ENCODE results near the gene DYNLT4.
"Not testable (repeated sequence)": the region's sequence is repeated elsewhere in the genome, so short reads cannot be mapped to it uniquely, and the experiment has no call there.

DYNLT4 gene

GRCh38 chr1:44828003-44828651, 21.0 kb upstream of the DYNLT4 start:
- DNase-seq (ENCODE audit: extremely low spot score) = no peak
- TF ChIP-seq CTBP1 (IDR thresholded peaks at IDR 0.05; ENCODE audit: borderline replicate concordance) (no peak), FOXK2 (IDR thresholded peaks at IDR 0.05) (no peak), PKNOX1 (IDR thresholded peaks at IDR 0.05) (no peak), SUZ12 (IDR thresholded peaks at IDR 0.05) (no peak), ELF4 (IDR thresholded peaks at IDR 0.05) (no peak), TARDBP (IDR thresholded peaks at IDR 0.05) (no peak), NFRKB (IDR thresholded peaks at IDR 0.05) (no peak), LEF1 (IDR thresholded peaks at IDR 0.05; ENCODE audit: borderline replicate concordance) (no peak), FOXM1 (IDR thresholded peaks at IDR 0.05; ENCODE audit: borderline replicate concordance) (no peak), FOXA1 (IDR thresholded peaks at IDR 0.05) (no peak), ZNF384 (IDR thresholded peaks at IDR 0.05) (no peak), SP1 (IDR thresholded peaks at IDR 0.05) (no peak)
- ChIA-PET CTCF (interaction anchor here (1.5 kb wide), 1 partner anchor 35 kb away, joined by 5 read pairs; no protein-coding TSS in a partner anchor), POLR2A (interaction anchor here (1.4 to 5.1 kb wide), 3 partner anchors 8 to 475 kb away, joined by 3 to 34 read pairs (median 6); partner anchors contain the start of gene PLK3)

GRCh38 chr1:44827197-44828002, 20.2 kb upstream of the DYNLT4 start:
- CTCF ChIA-PET = interaction anchor here (1.5 kb wide), 1 partner anchor 34 kb away, joined by 5 read pairs; no protein-coding TSS in a partner anchor
- no peak for DNase-seq (ENCODE audit: extremely low spot score)
- POLR2A ChIA-PET = interaction anchor here (0.7 to 1.8 kb wide), 3 partner anchors 27 to 476 kb away, joined by 3 to 6 read pairs (median 4); partner anchors contain the start of gene PLK3
- TF ChIP-seq TARDBP (IDR thresholded peaks at IDR 0.05) (no peak), ARNT (IDR thresholded peaks at IDR 0.05) (no peak), LEF1 (IDR thresholded peaks at IDR 0.05; ENCODE audit: borderline replicate concordance) (no peak), NFRKB (IDR thresholded peaks at IDR 0.05) (no peak), PKNOX1 (IDR thresholded peaks at IDR 0.05) (no peak), L3MBTL2 (conservative IDR thresholded peaks at IDR 0.05) (no peak), BHLHE40 (IDR thresholded peaks at IDR 0.05; ENCODE audit: borderline replicate concordance) (no peak), ELF4 (IDR thresholded peaks at IDR 0.05) (no peak), FOXK2 (IDR thresholded peaks at IDR 0.05) (no peak), SP1 (IDR thresholded peaks at IDR 0.05) (no peak), SUZ12 (IDR thresholded peaks at IDR 0.05) (no peak), FOXA1 (IDR thresholded peaks at IDR 0.05) (no peak), CTBP1 (IDR thresholded peaks at IDR 0.05; ENCODE audit: borderline replicate concordance) (no peak), ZNF384 (IDR thresholded peaks at IDR 0.05) (no peak)

DNA sequence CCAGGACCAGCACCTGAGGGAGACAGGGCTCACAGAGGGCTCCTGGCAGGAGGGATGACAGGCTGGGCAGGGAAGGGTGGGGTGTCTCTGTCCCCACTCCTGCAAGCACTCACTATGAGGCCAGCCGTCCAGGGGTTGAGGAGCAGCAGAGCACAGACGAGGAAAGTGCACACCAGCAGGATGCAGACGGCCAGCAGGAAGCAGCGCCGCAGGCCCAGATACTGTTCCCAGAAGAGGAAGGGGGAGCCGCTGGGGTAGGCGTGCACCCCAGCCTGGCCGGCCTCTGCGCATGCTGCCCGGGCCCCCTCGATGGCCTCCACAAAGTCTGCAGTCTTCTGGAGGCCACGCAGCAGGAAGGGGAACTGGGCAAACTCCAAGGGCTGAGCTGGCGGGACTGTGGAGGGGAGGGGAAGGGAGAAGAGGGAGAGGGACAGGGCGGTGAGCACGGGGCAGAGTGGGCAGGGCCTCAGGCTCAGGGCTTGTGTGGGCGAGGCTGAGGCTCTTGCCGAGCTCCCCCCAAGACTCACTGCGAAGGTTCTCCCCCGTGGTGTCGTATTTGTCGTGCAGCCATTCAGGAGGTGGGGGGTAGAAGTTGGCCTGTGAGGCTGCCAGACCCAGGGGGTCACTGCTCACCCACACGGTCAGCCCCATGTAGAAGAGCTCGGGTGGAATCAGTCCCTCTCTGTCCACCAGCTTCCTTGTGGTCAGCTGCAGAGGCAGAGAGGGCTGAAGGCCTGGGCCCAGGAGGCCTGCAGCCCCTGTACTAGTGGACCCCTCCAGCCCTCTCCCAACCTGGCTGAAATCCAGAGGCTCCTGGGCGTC, 19.4 kb upstream of the DYNLT4 start:
- POLR2A ChIA-PET = interaction anchor here (0.6 to 1.8 kb wide), 4 partner anchors 17 to 477 kb away, joined by 3 to 6 read pairs (median 4); partner anchors contain the start of genes PLK3 and PTCH2
- CTCF ChIA-PET = interaction anchor here (1.5 kb wide), 1 partner anchor 33 kb away, joined by 5 read pairs; no protein-coding TSS in a partner anchor
- no peak for TF ChIP-seq CTBP1 (IDR thresholded peaks at IDR 0.05; ENCODE audit: borderline replicate concordance)
- TF ChIP-seq ZNF384 (IDR thresholded peaks at IDR 0.05) = no peak
- no peak for TF ChIP-seq ELF4 (IDR thresholded peaks at IDR 0.05)
- no peak for TF ChIP-seq FOXK2 (IDR thresholded peaks at IDR 0.05)
- TF ChIP-seq ARNT (IDR thresholded peaks at IDR 0.05) = no peak
- no peak for TF ChIP-seq L3MBTL2 (conservative IDR thresholded peaks at IDR 0.05)
- TF ChIP-seq FOXA1 (IDR thresholded peaks at IDR 0.05) = no peak
- TF ChIP-seq PKNOX1 (IDR thresholded peaks at IDR 0.05) = no peak
- TF ChIP-seq LEF1 (IDR thresholded peaks at IDR 0.05; ENCODE audit: borderline replicate concordance) = no peak
- no peak for TF ChIP-seq BHLHE40 (IDR thresholded peaks at IDR 0.05; ENCODE audit: borderline replicate concordance)
- no peak for TF ChIP-seq NFRKB (IDR thresholded peaks at IDR 0.05)
- no peak for DNase-seq (ENCODE audit: extremely low spot score)

GRCh38 chr1:44824392-44824791, 17.2 kb upstream of the DYNLT4 start:
- CTCF ChIA-PET; DNase-seq (ENCODE audit: extremely low spot score): not testable (repeated sequence)
- POLR2A ChIA-PET = interaction anchor here (1.5 to 1.8 kb wide), 2 partner anchors 16 to 187 kb away, joined by 3 to 7 read pairs; partner anchors contain the start of genes BTBD19 and HECTD3

GRCh38 chr1:44822981-44823451, 15.9 kb upstream of the DYNLT4 start:
- TF ChIP-seq FOXA1 (IDR thresholded peaks at IDR 0.05) = no peak
- TF ChIP-seq ELF4 (IDR thresholded peaks at IDR 0.05) = no peak
- no peak for TF ChIP-seq SUZ12 (IDR thresholded peaks at IDR 0.05)
- TF ChIP-seq FOXM1 (IDR thresholded peaks at IDR 0.05; ENCODE audit: borderline replicate concordance) = no peak
- TF ChIP-seq BHLHE40 (IDR thresholded peaks at IDR 0.05; ENCODE audit: borderline replicate concordance) = no peak
- TF ChIP-seq NFRKB (IDR thresholded peaks at IDR 0.05) = no peak
- TF ChIP-seq PKNOX1 (IDR thresholded peaks at IDR 0.05) = no peak
- TF ChIP-seq ZNF384 (IDR thresholded peaks at IDR 0.05) = no peak
- no peak for TF ChIP-seq TARDBP (IDR thresholded peaks at IDR 0.05)
- no peak for TF ChIP-seq CTBP1 (IDR thresholded peaks at IDR 0.05; ENCODE audit: borderline replicate concordance)
- TF ChIP-seq SP1 (IDR thresholded peaks at IDR 0.05) = no peak
- TF ChIP-seq HDGF (IDR thresholded peaks at IDR 0.05; ENCODE audit: borderline replicate concordance) = no peak
- no peak for TF ChIP-seq L3MBTL2 (conservative IDR thresholded peaks at IDR 0.05)
- TF ChIP-seq LEF1 (IDR thresholded peaks at IDR 0.05; ENCODE audit: borderline replicate concordance) = no peak
- no peak for TF ChIP-seq FOXK2 (IDR thresholded peaks at IDR 0.05)
- TF ChIP-seq ARNT (IDR thresholded peaks at IDR 0.05) = no peak
- POLR2A ChIA-PET = interaction anchor here (0.9 to 6.8 kb wide), 4 partner anchors 15 to 101 kb away, joined by 3 to 137 read pairs (median 32); partner anchors contain the start of genes BTBD19, DYNLT4 and RNU5D-1
- CTCF ChIA-PET = interaction anchor here (1.2 to 1.3 kb wide), 2 partner anchors 21 to 189 kb away, joined by 3 read pairs; partner anchors contain the start of gene UROD
- no peak for DNase-seq (ENCODE audit: extremely low spot score)

Data from HEK293T (cell line).